ENCODE data around the gene RABL2B.

Gene RABL2B

DNA sequence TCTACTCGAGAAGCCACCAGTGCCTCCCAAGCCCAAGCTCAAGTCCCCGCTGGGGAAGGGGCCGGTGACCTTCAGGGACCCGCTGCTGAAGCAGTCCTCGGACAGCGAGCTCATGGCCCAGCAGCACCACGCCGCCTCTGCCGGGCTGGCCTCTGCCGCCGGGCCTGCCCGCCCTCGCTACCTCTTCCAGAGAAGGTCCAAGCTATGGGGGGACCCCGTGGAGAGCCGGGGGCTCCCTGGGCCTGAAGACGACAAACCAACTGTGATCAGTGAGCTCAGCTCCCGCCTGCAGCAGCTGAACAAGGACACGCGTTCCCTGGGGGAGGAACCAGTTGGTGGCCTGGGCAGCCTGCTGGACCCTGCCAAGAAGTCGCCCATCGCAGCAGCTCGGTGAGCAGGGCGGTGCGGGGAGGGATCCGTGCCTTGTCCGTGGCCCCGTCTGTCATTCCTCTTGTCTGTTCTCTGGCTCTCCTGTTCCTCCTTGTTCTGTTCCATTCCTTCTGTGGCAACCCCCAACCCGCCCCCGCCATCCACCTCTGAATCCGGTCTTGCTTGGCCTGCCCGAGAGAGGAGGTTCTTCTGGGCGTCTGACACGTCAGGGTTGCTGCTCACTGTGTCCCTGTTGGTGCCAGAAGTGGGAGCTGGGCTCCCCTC, 61.3 kb downstream of the RABL2B start:
- DNase-seq = no peak

DNA sequence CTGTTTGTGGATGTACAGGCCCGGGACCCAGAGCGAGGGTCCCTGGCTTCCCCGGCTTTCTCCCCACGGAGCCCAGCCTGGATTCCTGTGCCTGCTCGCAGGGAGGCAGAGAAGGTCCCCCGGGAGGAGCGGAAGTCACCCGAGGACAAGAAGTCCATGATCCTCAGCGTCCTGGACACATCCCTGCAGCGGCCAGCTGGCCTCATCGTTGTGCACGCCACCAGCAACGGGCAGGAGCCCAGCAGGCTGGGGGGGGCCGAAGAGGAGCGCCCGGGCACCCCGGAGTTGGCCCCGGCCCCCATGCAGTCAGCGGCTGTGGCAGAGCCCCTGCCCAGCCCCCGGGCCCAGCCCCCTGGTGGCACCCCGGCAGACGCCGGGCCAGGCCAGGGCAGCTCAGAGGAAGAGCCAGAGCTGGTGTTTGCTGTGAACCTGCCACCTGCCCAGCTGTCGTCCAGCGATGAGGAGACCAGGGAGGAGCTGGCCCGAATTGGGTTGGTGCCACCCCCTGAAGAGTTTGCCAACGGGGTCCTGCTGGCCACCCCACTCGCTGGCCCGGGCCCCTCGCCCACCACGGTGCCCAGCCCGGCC, 62.1 kb downstream of the RABL2B start:
- DNase-seq = no peak

DNA sequence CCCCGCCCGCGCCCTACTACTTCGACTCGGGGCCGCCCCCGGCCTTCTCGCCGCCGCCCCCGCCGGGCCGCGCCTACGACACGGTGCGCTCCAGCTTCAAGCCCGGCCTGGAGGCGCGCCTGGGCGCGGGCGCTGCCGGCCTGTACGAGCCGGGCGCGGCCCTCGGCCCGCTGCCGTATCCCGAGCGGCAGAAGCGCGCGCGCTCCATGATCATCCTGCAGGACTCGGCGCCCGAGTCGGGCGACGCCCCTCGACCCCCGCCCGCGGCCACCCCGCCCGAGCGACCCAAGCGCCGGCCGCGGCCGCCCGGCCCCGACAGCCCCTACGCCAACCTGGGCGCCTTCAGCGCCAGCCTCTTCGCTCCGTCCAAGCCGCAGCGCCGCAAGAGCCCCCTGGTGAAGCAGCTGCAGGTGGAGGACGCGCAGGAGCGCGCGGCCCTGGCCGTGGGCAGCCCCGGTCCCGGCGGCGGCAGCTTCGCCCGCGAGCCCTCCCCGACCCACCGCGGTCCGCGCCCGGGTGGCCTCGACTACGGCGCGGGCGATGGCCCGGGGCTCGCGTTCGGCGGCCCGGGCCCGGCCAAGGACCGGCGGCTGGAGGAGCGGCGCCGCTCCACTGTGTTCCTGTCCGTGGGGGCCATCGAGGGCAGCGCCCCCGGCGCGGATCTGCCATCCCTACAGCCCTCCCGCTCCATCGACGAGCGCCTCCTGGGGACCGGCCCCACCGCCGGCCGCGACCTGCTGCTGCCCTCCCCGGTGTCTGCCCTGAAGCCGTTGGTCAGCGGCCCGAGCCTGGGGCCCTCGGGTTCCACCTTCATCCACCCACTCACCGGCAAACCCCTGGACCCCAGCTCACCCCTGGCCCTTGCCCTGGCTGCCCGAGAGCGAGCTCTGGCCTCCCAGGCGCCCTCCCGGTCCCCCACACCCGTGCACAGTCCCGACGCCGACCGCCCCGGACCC, 62.9 kb downstream of the RABL2B start:
- DNase-seq = no peak

DNA sequence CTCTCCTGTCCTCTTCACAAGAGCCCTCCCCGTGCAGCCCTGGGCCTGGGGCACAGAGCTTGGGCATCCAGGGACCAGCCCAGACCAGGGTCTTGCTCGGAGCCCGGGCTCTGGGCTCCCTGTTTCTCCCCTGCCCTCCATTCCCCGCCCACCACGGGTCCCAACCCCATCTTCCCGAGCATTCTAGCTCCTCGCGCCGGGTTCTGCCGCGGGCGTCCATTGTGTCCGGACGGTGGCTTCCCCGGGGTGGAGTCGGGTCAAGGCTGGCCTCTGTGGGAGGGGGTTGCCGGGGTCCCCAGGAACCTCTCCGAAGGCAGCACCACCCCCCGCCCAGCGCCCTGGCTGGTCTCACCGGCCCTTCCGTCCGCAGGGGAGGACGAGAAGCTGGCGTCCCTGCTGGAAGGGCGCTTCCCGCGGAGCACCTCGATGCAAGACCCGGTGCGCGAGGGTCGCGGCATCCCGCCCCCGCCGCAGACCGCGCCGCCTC, 63.6 kb downstream of the RABL2B start:
- DNase-seq = no peak

DNA sequence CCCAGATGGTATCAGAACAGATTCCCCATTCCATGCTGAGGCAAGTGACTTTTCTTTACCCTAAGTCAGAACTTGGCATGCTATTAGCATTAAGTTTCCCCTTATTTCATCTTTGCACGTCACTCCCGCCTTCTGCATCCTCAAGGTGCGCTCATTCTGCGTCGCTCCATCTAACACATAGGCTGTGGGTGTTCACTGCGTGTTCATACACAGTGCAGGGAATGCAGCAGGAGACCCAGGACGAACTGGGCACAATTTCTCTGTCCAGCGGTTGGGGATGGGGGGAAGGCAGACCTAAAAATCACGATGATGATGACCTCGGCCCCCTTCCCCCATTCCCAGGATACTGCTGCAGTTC, 65.1 kb downstream of the RABL2B start:
- no peak for DNase-seq

DNA sequence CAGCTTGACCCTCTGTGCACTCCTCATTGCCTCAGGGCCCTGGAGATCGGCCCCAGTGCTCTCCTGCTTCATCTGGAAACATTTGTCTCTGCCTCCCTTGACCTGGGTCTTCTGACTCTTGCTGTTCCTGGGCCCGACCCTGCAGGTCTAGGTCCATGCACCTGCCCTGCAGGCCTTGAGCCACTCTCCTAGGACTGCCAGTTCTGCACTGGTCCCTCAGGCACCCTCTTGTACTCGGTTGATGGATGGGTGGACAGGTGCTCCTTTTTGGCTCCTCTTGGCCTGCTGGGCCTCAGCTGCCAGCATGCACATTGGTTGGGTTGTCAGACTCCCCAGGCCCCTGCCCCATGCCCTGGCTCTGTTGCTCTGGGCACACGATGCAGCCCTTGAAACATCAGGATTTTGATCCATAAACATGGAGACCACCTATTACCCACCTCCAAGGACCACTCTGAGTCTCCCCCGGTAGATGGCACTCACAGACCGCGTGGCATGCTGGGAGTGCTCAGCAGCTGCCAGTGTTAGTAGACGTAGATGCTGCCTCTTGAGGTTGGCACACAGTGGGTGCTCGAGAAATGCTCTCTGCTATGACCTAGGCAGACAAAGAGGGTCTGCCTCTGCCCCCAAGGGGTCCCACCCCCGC, 65.6 kb downstream of the RABL2B start:
- no peak for DNase-seq
